GM20000 (cell line): Measurements from ENCODE around the gene SPOCK1.

Experiments used
- DNase-seq: peaks from one replicate; pipeline ENCODE4 v3.0.0; 2012; ENCODE audit warnings: low spot score
- TF ChIP-seq, protein P1 (sequence below): IDR thresholded peaks from 2 replicates; pipeline ENCODE4 v1.5.1; 2012; ENCODE audit warnings: mild to moderate bottlenecking, control low read depth; ENCODE audit errors: extremely low read depth, missing control alignments

The SPOCK1 gene

DNA sequence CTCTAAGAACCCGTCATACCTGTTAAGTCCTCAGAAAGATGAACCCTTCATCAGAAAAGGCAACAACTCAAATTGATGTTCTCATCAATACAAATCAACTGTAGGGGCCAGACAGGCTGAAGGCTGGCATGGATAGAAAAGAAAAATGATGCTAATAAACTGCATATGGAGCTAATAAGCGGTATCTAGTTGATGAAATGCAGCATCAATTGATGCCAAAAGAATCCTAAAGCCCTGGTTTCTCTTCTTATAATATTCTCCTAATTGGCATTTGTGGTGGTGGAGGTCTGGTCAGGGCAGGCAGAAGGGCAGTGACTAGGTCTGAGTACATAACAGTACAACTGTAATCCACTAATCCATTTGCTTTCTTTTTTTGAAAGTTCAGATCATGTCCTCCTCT lies 322.5 kb downstream of the SPOCK1 start:
- TF ChIP-seq, protein P1, sequence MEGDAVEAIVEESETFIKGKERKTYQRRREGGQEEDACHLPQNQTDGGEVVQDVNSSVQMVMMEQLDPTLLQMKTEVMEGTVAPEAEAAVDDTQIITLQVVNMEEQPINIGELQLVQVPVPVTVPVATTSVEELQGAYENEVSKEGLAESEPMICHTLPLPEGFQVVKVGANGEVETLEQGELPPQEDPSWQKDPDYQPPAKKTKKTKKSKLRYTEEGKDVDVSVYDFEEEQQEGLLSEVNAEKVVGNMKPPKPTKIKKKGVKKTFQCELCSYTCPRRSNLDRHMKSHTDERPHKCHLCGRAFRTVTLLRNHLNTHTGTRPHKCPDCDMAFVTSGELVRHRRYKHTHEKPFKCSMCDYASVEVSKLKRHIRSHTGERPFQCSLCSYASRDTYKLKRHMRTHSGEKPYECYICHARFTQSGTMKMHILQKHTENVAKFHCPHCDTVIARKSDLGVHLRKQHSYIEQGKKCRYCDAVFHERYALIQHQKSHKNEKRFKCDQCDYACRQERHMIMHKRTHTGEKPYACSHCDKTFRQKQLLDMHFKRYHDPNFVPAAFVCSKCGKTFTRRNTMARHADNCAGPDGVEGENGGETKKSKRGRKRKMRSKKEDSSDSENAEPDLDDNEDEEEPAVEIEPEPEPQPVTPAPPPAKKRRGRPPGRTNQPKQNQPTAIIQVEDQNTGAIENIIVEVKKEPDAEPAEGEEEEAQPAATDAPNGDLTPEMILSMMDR: no peak
- no peak for DNase-seq

DNA sequence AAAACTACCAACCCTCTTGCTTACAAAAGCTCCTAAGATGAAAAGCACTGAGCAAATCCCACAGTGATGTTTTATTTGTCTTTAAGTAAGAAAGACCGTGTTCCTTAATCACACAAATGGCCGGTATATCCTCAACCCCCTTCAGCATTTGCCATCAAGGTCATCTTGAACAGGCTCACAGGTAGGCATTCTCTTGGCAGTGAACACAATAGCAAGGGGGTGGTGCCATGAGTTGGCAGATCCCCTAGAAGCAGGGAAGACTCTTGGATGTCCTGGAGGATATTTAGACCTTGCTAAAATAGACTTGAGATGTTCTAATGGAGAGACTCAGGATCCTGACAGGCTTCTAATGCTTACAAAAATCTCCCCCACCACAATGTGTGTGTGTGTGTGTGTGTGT lies 323.0 kb downstream of the SPOCK1 start:
- DNase-seq: no peak
- TF ChIP-seq, protein P1: no peak

DNA sequence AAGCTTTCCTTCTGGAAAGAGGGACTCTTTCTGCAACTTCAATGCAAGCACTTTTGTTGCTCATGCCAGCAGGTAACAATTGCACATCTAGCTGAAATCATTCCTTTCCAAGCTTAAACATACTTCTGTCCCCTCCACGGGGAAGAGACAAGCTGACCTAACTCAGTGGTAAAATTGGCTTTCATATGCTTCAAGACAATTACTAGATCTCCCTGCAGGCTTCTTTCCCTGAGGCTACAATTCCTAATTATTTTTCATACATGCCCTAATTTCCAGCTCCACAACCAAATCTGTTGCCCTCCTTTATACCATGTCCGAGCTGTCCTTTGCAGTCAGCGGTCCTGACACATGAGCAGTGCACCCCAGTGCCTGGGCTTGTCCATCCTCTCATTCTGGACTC lies 324.9 kb downstream of the SPOCK1 start:
- TF ChIP-seq, protein P1: no peak
- DNase-seq: no peak

DNA sequence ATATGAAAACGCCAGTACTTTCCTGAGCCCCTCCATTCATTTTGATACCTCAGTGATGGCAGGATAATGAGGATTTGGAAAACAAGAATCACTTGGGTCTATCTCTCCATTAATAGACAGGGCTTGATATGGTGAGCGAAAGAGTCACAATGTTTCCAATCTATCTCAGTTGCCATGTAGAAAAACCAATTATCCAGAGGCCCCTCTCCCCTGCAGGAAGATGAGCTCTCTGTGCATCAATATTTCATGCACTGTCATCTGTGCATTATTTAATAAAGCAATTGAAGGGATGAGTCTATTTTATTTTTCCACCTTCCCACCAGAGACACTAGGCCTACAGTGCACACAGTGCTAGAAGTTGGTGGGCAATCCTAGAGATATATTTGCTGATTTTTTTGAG lies 326.9 kb downstream of the SPOCK1 start:
- TF ChIP-seq, protein P1: no peak
- DNase-seq: no peak

DNA sequence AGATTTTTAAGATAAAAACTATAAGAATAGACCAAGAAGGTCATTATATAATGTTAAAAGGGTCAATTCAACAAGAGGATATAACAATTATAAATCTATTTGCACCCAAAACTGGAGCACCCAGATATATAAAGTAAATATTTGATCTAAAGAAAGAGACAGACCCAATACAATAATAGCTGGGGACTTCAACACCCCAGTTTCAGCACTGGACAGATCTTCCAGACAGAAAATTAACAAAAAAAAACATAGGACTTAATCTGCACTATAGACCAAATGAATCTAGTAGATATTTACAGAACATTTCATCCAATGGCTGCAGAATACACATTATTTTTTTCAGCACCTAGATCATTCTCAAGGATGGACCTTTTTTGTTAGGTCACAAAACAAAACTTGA lies 331.9 kb downstream of the SPOCK1 start:
- TF ChIP-seq, protein P1: no peak
- DNase-seq: no peak

DNA sequence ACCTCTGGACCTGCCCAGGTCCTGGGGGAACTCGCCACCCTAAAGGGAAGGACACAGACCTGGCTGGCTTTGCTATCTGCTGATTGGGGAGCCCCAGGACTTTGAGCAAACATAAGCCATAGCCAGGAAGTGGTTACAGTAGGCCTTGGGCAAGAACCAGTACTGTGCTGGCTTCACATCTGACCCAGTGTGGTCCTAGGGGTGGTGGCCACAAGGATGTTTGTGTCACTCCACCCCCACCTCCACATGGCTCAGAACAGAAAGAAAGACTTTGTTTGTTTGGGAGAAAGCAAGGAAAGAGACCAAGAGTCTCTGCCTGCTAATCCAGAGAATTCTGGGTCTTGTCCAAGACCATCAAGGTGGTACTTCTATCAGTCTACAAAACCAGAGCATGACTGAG lies 334.2 kb downstream of the SPOCK1 start:
- no peak for DNase-seq
- TF ChIP-seq, protein P1: no peak

DNA sequence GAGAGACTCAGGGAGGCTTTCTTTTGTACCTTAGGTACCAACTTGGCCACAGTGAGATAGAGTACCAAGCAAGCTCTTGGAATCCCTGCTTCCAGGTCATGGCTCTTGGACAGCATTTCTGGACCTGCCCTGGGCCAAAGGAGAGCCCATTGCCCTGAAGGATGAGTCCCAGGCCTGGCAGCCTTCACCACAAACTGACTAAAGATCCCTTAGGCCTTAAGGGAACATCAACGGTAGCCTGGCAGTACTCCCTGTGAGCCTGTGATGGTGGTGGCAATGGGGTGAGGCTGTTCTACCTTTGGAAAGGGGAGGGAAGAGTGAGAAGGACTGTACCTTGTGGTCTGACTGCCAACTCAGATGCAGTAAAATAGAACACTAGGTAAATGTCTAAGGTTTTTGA lies 334.6 kb downstream of the SPOCK1 start:
- no peak for DNase-seq
- TF ChIP-seq, protein P1: no peak

DNA sequence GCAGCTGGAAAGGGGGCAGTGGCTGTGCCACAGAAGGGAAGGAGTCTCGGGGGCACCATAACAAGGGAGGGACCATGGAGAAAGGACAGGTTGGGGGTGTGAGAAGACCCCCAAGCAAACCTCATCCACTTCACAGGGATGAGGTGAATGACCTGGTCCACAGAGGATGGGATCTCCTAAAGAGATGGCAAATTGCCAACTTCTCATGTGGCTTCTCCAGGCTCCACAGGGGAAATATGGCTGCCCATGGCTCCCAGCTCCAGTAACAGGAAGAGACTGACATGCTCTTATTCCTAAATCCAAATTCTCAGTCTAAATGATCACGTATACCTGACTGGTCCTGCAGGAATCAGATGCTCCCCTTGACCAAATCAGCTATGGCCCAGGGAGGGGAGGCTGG lies 340.4 kb downstream of the SPOCK1 start:
- no peak for DNase-seq
- TF ChIP-seq, protein P1: no peak
